HCT116 (cell line): ENCODE data around the gene ING1.

Source experiments
- CTCF ChIP-seq, 3 experiments: fragments of 200-600 bp in 1 of 3; sonication (generic) in 1 of 3; IDR thresholded peaks in 2 of 3; conservative IDR thresholded peaks in 1 of 3; 2 replicates each; pipeline ENCODE4 v1.5.1; 2012 to 2017; ENCODE audit warnings: low read depth in 2 of 3, low read length in 2 of 3, antibody characterized with exemption in 1 of 3, borderline replicate concordance in 1 of 3, control low read depth in 1 of 3, mild to moderate bottlenecking in 1 of 3, mixed read lengths in 1 of 3, mixed run types in 1 of 3, moderate library complexity in 1 of 3; ENCODE audit not compliant: insufficient read depth in 1 of 3
- MAX ChIP-seq: IDR thresholded peaks from 2 replicates; pipeline ENCODE4 v1.6.1; 2012
- POLR2A ChIP-seq: IDR thresholded peaks from 2 replicates; pipeline ENCODE4 v1.7.0; 2011; ENCODE audit warnings: borderline replicate concordance; ENCODE audit not compliant: insufficient read depth, insufficient read length; ENCODE audit errors: extremely low read depth
- YY1 ChIP-seq: IDR thresholded peaks from 2 replicates; pipeline ENCODE4 v1.6.1; 2011; ENCODE audit warnings: low read length, low read depth, moderate library complexity, mild to moderate bottlenecking; ENCODE audit not compliant: insufficient replicate concordance; ENCODE audit errors: extremely low read depth
- ZNF274 ChIP-seq: fragments of 200-500 bp; sonication (Bioruptor generic); IDR thresholded peaks from 2 replicates; pipeline ENCODE4 v1.6.1; 2014; ENCODE audit warnings: mild to moderate bottlenecking, low read depth, low read length, inconsistent platforms

- TF ChIP-seq CTCF (IDR thresholded peaks at IDR 0.05 in 2 of 3, conservative IDR thresholded peaks at IDR 0.05 in 1 of 3; ENCODE audit: borderline replicate concordance in 1 of 3, insufficient read depth in 1 of 3, low read depth in 2 of 3, low read length in 2 of 3) (no peak), MAX (no peak), YY1 (no peak), ZNF274 (no peak), POLR2A (no peak)
Measured at GRCh38 chr13:110748271-110748670, 34.8 kb downstream of the ING1 start.
